NCI-H82 treated with DMSO at 0.1 percent for 48 hours (cell line): Measurements from ENCODE around the gene ZNF236.
"Not testable (repeated sequence)": the region's sequence is repeated elsewhere in the genome, so short reads cannot be mapped to it uniquely, and the experiment has no call there.

Experiments
- DNase-seq: peaks from one replicate; lab custom pipeline; 2025; ENCODE audit not compliant: unreplicated experiment; lab: John Stamatoyannopoulos, UW

Gene ZNF236

DNA sequence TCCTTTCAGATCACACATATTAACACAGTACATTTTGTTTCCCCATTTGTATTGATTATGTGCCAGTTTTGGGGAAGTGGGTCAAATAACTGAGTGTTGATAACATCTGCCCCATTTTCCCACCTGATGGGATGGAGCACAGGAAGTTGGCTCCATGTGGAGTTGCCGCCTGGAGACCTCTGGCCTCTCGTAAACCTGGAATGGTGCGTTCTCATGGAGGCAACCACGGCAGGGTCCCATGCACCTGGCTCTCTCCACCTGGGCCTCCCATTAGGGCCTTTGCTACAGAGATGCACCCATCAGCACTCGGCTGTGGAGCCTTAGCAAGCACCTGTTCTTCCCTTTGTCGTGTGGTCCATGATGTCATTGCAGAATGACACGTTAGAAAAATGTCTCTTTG is 179.6 kb downstream of the ZNF236 start:
- no peak for DNase-seq

DNA sequence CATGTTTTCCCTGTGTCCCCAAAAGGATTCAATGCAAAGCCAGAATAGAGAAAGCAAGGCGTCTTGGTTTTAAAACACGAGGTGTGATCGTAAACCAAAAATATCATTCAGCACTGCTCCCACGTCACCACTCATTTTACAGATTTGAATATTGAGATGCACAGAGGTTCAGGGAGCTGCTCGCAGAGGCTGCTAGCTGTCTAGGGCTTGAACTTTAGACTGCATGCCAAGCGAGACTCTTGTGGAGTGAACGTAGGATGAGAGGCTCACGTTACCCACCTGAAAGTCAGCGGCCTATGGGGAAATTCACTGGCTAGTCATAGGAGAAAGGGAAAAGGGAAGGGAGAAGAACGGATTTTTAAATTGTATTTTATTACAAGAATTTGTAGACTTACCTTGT is 180.1 kb downstream of the ZNF236 start:
- DNase-seq = no peak

DNA sequence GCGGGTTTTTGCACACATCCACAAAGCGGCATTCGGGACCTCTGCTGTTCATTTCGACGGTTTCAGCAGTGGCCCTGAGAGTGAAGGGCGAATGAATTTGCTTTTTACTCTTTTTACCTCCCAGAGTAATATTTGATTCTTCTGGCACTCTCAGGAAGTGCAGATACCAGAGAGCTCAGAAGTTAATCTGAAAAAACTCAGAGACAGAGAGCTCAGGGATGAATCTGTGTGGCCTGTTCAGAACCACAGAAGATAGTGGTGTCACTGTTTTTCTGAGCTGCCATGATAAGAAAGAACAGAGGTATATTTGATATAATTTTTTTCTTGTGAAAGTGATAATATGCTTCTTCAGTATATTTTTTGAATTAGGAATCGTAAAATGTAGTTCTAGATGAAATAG is 181.0 kb downstream of the ZNF236 start:
- DNase-seq = no peak

DNA sequence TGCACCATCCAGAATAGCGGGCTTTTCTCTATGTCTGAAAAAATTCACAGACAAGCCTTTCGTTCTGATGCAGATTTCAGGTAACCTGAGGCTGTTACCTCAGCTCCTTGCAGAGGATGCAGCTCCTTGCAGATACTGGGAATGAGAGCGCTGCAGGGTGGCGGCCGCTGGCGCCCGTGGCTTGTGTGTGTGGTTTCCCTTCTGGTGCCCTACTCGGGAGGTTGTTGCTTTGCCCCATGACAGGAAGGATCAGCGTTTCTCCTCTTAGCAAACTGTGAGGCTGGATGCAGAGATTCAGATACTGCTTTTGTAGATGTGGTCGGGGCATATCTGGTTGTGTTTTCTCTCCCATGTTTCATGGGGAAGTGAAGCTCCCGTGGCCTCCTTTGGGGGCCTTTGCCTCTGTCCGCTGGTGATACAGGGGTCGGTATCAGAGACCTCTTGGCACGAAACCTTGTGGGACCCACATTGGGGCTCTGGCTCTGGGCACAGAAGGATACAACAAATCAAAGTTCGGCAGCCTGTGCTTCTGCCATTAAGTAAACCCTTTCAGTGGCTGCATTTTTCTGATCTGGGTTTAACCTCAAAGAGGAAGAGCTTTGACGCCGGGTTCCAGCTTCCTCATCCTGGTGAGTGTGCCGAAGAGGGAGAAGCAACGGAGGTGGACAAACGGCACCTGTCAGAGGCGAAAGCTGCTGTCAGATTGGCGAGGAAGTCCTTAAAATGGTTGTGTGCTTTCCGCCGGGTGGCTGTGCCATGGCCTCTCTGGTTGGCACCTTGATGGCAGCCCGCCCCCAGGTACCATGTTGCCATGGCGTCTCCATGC is 182.4 kb downstream of the ZNF236 start:
- DNase-seq = no peak

- DNase-seq = no peak
Observed at GRCh38 chr18:77005651-77006195, 183.4 kb downstream of the ZNF236 start.

- no peak for DNase-seq
Observed at GRCh38 chr18:77006305-77007175, 184.2 kb downstream of the ZNF236 start.

GRCh38 chr18:77007251-77007650 is 184.9 kb downstream of the ZNF236 start:
- DNase-seq = no peak

DNA sequence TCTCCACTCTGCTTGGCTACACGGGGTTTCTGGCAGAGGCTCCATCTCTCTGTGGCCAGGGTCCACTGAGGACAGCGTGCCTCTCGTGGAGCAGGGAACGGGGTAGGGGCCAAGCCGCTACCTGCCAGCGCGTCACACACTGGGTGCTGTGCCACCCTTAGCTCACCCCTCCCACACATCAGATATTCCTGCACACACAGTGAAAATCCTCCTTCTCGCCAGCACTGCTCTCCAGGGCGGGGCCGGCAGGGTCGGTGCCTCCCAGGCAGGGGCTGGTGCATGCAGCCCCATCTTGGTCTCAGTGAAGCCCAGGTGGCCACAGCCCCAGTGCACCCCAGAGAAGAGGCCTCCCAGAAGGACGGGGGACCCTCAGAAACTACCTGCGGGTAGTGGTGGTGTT is 185.6 kb downstream of the ZNF236 start:
- DNase-seq = no peak

GRCh38 chr18:77008576-77009315 is 186.4 kb downstream of the ZNF236 start:
- DNase-seq = no peak

DNA sequence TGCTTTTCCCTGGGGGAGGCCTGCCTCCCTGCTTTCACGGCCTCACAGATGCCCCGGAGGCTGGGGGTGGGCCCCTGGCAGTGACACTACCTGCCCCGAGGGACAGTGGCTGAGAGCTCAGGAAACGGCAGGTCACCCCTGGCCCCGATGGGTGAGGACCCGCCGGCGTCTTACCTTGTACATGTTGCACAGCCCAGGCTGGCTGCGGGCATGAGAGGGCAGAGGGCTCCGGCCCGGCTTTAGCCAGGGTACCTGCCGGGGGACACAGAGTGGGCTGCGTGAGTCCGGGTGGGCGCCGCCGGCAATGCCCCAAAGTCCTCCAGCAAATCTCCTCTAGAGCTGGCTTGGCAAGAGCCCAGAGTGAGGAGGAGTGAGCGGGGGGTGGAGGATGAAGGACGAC is 187.3 kb downstream of the ZNF236 start:
- DNase-seq = no peak

- no peak for DNase-seq
Observed at GRCh38 chr18:77012120-77012519, 189.8 kb downstream of the ZNF236 start.

DNA sequence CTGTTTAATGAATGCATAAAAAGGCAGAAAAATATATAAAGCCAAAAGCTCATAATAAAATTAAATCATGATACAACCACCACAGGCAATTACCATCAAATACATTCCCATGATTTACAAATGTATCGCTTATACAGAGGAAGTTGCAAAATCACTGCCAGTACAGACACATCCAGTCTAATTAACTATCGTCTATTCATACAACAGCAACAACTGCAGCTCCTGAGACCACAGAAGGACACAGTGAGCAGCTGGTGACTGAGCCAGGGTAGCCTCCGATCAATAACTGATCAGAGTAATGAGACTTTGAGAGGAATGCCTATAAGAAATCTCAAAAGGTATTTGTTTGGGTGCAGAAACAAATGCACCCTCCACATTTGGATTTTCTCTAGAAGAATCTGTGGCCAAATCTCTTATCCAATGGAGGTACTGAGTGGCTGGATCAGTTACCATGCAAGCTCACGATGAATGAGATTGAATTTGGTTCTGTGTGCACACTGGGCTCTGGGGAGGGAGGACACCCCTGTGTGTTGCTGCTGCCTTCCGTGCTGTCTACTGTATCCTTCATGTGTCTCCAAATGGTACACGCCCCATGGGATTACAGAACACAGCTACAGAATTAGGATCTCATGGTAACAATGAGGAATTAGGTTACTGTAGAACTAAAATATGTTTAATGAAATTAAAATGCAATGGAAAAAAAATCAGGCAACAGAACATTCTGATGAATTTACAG is 190.6 kb downstream of the ZNF236 start:
- DNase-seq = no peak

DNA sequence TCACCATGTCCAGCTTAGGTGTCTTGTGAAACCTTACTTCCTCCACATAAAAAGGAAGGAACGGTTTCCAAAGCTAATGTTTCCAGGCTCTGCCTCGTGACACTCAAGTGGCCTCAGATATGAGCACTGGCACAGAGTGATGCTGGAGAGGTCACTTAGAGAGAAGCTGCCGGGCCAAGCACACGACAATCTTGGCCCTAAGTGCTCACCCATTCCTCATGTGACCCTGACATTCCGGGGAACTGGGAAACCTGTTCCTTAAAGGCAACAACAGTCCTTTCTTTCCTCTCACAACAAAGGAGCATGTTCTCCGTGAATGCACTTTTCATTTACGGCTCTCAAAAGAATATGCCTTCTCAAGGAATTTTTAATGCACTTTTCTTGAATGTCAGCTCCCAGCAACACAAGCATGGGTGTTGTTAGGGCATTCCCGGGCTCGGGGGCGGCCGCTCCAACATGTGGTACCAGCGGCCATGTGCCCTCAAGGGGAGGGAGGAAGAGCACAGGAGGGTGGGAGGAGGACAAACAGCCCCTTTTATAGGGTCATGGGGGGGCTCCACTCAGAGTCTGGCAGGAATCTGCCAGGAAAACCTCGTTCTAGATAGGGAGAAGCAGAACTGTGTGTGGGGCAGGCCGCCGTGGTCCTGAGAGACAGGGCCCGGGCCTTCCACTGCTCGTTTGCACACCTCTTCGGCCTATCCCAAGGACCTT is 191.6 kb downstream of the ZNF236 start:
- no peak for DNase-seq

- DNase-seq = no peak
Observed at GRCh38 chr18:77014538-77014937, 192.2 kb downstream of the ZNF236 start.

DNA sequence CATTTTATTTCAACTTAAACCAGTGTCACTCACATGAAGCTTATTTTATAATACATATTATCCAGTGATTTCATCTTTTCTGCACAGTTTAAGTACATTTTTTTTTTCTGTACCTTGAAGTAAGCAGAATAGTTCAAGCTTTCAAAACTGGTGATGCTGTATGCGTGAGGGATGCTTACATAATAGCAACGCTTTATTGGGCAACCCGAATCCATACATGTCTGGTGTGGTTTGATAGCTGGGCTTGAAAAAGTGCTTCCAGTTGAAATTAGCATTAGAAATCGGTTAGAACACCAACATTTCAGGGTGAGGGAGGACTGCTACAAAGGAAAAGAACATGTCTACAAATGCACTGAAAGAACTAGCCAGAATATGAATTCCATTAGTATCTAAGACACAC is 192.8 kb downstream of the ZNF236 start:
- no peak for DNase-seq

GRCh38 chr18:77015771-77016710 is 193.7 kb downstream of the ZNF236 start:
- no peak for DNase-seq

DNA sequence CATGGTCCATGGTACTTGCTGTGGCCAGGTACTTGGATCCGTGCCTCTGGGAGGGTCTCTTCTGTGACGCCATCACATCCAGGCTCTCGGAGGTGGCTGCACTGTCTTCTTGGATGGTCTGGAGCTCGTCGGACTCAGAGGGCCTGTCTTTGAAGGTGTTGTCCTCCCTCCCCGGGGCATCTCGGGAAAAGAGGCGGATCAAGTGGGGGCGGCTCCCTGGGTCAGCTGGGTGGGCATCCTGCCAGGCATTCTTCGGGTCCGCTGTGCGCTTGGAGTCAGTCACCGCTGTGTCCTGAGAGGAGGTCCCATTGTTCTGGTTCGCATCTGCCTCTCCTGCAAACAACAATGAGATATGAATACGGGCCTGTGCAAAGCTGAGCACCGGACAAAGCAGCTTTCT is 194.6 kb downstream of the ZNF236 start:
- DNase-seq = no peak

DNA sequence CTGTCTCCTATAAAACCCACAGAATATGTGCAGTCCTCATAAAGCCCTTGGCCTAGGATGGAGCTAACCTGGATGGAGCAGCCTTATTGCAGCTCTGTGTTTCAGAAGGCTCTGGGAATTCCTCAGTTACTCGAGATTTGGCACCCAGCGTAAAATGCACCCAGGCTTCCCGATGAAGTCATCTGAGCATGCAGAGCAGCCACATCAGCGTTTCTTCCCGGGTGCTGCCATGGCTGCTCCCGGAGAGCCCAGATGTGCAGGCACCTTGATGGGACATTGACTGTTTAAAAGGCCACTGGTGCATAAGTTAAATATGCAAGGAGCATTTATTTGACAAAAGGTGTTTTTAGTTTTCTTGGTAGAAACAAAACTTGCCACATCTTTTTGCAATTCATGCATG is 195.0 kb downstream of the ZNF236 start:
- DNase-seq = no peak

GRCh38 chr18:77018650-77019049 is 196.3 kb downstream of the ZNF236 start:
- DNase-seq = not testable (repeated sequence)
